Lung (tissue), 12 donors: ENCODE measurements around the gene SCARF2. TPM values are rescaled to one million over a fixed set of nuclear protein-coding genes. Genes with fewer than 3 reads are reported as not detected.
"Not testable (repeated sequence)": the region's sequence is repeated elsewhere in the genome, so short reads cannot be mapped to it uniquely, and the experiment has no call there.

ENCODE experiments used
- ATAC-seq: fragments of 200-7000 bp; cut with Tn5 transposase; one replicate; pipeline ENCODE4 v1.9.1; 2020; ENCODE audit warnings: moderate number of reproducible peaks; ENCODE audit not compliant: insufficient read depth, low FRiP score
- DNase-seq, 3 donors: peaks; one replicate each; pipeline ENCODE4 v3.0.0-alpha.2; 2013 to 2017
- H3K27ac ChIP-seq, 2 donors: one replicate each; pipeline ENCODE4 v1.5.1; 2013; ENCODE audit warnings: mild to moderate bottlenecking in 2 of 2, moderate library complexity in 2 of 2, control low read depth in 1 of 2, inconsistent platforms in 1 of 2, low read depth in 1 of 2, low read length in 1 of 2
- H3K27me3 ChIP-seq, 3 donors: one replicate each; pipeline ENCODE4 v1.5.1; 2013; ENCODE audit warnings: low read length in 2 of 3; ENCODE audit not compliant: control insufficient read depth in 3 of 3, insufficient read depth in 3 of 3
- H3K36me3 ChIP-seq, 4 donors: one replicate each; pipeline ENCODE4 v1.5.1; 2013; ENCODE audit warnings: low read length in 4 of 4, mild to moderate bottlenecking in 1 of 4, moderate library complexity in 1 of 4; ENCODE audit not compliant: control insufficient read depth in 4 of 4, insufficient read depth in 4 of 4
- H3K4me1 ChIP-seq, 5 donors: one replicate each; pipeline ENCODE4 v1.5.1; 2013; ENCODE audit warnings: low read length in 5 of 5, mild to moderate bottlenecking in 2 of 5, moderate library complexity in 1 of 5; ENCODE audit not compliant: control insufficient read depth in 5 of 5, insufficient read depth in 5 of 5
- H3K4me3 ChIP-seq: one replicate; pipeline ENCODE4 v1.5.1; 2013; ENCODE audit warnings: mild to moderate bottlenecking, control low read depth, moderate library complexity
- H3K9ac ChIP-seq, 2 donors: one replicate each; pipeline ENCODE4 v1.5.1; 2013; ENCODE audit warnings: low read length in 2 of 2, control low read depth in 1 of 2; ENCODE audit not compliant: insufficient read depth in 1 of 2
- H3K9me3 ChIP-seq, 4 donors: one replicate each; pipeline ENCODE4 v1.5.1; 2013; ENCODE audit warnings: low read length in 3 of 4, mild to moderate bottlenecking in 1 of 4, moderate library complexity in 1 of 4; ENCODE audit not compliant: control insufficient read depth in 4 of 4, insufficient read depth in 3 of 4
- WGBS, 2 donors: extraction: QIAGEN DNeasy Blood & Tissue Kit; methylation state at CpG; one replicate each; pipeline ENCODE4 v1.1.7; 2013; 5-methylcytosine and 5-hydroxymethylcytosine counted together
- polyA plus RNA-seq, 2 donors: library from polyadenylated mRNA; stranded (reverse); fragments of 200-250 nt; gene quantifications; one replicate each; pipeline ENCODE4 v1.2.1, GENCODE V29; 2013
- total RNA-seq, 2 donors: library from RNA; depleted of rRNA in 1 of 2; stranded (reverse); fragments of >200 nt in 1 of 2; gene quantifications; one replicate each; pipeline ENCODE4 v1.2.1, GENCODE V29; 2014 to 2021
- TF ChIP-seq, protein P1 (sequence below): IDR thresholded peaks from 2 replicates; pipeline ENCODE4 v1.5.1; 2012; ENCODE audit warnings: mild to moderate bottlenecking; ENCODE audit errors: control extremely low read depth, extremely low read depth
- donor health status: control.
- donor health status: control.
- donor health status: Bipolar disorder and iron deficiency.
- donor health status: healthy.
- donor health status: DM: yes; HTN: yes; CAD: no.

The SCARF2 gene
- total and polyA plus RNA-seq, 4 donors = 4.7 to 32.9 (median 16.4) TPM

DNA sequence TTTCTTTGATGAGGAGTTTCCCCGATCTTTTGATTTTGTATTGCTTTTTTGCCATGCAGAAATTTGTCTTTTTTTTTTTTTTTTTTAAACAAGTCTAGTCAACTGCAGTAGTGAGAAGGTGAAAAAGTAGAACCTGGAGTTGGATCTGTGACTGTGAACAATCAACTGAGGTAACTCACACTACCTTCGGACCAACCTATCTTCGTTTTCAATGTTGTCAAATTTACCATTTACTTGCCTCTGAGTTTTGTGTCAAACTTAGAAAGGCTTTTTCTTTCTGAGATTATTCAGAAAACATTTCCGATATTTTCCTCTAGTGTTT, 37.5 kb upstream of the SCARF2 start:
- no peak overlapping the region for H3K27ac ChIP-seq
- DNase-seq (no peak), ATAC-seq (no peak)
- no peak overlapping the region for H3K9ac ChIP-seq
- H3K4me1 ChIP-seq = peaks cover 0 to 2% (median 0%) of the 10 kb centered on the region in 5 donors
- no peaks in the 10 kb centered on the region for H3K27me3 ChIP-seq
- no peaks in the 10 kb centered on the region for H3K9me3 ChIP-seq
- WGBS, 2 donors = 95 to 99% methylated on average over 4 of the region's 4 CpGs
- no peak overlapping the region for H3K4me3 ChIP-seq
- peaks cover 0 to 8% (median 4%) of the 10 kb centered on the region in 4 donors for H3K36me3 ChIP-seq
- TF ChIP-seq, protein P1, sequence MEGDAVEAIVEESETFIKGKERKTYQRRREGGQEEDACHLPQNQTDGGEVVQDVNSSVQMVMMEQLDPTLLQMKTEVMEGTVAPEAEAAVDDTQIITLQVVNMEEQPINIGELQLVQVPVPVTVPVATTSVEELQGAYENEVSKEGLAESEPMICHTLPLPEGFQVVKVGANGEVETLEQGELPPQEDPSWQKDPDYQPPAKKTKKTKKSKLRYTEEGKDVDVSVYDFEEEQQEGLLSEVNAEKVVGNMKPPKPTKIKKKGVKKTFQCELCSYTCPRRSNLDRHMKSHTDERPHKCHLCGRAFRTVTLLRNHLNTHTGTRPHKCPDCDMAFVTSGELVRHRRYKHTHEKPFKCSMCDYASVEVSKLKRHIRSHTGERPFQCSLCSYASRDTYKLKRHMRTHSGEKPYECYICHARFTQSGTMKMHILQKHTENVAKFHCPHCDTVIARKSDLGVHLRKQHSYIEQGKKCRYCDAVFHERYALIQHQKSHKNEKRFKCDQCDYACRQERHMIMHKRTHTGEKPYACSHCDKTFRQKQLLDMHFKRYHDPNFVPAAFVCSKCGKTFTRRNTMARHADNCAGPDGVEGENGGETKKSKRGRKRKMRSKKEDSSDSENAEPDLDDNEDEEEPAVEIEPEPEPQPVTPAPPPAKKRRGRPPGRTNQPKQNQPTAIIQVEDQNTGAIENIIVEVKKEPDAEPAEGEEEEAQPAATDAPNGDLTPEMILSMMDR = no peak

DNA sequence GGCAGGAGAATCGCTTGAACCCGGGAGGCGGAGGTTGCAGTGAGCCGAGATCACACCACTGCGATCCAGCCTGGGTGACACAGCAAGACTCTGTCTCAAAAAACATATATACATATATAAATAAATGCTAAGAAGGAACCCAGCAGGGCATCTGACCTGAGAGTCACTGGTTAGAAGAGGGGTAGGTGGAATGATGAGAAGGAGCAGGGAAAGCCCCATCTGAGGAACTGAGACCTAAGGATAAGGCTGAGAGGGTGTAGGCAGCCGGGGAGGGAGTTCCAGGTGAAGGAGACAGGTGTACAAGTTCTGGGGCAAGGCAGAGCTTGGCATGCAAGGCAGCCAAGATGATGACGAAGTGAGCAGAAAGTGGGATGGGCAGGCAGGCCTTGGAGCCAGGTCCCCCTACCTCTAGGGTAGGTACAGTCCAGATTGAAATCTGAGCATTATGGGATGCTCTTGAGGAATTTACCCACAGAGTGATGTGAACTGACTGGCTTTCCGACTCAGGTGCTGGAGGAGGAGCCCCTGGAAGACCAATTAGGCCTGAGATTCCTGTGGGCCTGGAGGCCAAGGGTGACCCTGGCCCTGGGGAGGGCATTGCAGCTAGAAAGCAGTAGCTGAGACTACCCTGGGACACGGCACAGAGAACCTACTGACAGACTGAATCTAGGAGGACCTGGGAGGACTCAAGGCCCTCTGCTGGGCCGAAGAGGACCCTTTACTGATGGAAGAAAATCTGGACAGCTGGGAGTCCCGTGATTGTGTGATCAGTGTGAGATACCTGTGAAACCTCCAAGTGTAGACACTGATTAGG, 35.2 kb upstream of the SCARF2 start:
- Histone ChIP-seq H3K36me3 (peaks cover 0 to 10% (median 4%) of the 10 kb centered on the region in 4 donors), H3K4me1 (peaks cover 0 to 2% (median 0%) of the 10 kb centered on the region in 5 donors), H3K27ac (no peak overlapping the region), H3K4me3 (no peak overlapping the region), H3K9me3 (no peaks in the 10 kb centered on the region), H3K9ac (no peak overlapping the region), H3K27me3 (no peaks in the 10 kb centered on the region)
- WGBS, 2 donors = 91% methylated on average over 11 of the region's 11 CpGs
- DNase-seq (no peak), ATAC-seq (no peak)
- TF ChIP-seq, protein P1 = no peak

DNA sequence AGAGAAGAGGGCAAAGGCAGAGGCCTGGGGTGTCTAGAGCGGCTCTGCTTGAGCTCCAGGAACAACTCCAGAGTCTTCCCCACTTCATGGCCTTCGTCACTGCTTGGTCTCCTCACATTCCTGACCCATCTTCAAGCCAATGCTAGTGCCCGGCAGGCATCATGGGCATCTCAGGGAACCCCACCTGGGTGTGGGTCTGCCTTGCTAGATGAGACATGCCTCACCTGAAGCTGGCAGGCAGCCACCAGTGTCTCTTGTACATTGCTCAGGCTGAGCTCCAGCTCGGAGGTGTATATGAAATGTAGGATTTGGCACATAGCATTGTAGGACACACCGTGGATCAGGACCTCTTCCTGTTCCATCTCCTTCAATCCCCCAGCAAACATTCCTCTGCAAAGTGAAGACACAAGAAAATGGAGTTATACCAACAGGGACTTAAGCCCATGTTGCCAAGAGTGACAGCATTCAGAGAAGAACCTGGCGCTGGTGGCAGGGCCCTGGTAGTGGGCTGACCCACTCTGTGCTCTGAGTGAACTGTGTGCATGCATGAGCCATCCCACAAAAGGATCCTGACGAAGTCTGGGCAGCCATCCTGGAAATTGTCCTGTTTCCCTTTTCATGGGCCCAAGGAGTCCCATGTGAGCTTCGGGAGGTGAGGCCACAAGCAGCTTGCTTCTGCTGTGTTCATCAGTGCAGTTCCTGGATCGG, 33.7 kb upstream of the SCARF2 start:
- Histone ChIP-seq H3K4me3 (no peak overlapping the region), H3K4me1 (peaks cover 0 to 2% (median 0%) of the 10 kb centered on the region in 5 donors), H3K9me3 (no peaks in the 10 kb centered on the region), H3K27me3 (no peaks in the 10 kb centered on the region), H3K27ac (no peak overlapping the region), H3K9ac (no peak overlapping the region), H3K36me3 (peaks cover 0 to 10% (median 4%) of the 10 kb centered on the region in 4 donors)
- DNase-seq = no peak
- TF ChIP-seq, protein P1 = no peak
- ATAC-seq = no peak
- 95 to 96% methylated on average over 9 of the region's 9 CpGs for WGBS, 2 donors

DNA sequence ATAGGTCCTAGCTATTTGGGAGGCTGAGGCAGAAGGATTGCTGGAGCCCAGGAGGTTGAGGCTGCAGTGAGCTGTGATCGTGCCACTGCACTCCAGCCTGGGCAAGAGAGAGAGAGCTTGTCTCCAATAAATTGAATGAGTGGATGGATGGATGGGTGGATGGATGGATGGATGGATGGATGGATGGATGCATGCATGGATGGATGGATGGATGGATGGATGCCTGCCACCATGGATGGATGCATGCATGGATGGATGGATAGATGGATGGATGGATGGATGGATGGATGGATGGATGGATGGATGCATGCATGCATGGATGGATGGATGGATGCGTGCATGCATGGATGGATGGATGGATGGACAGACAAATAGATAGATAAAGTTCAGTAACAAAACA, 32.9 kb upstream of the SCARF2 start:
- not testable (repeated sequence) for DNase-seq

More for the DNA sequence above, 32.9 kb upstream of the SCARF2 start:
- H3K27me3 ChIP-seq, H3K4me3 ChIP-seq, H3K27ac ChIP-seq, H3K9me3 ChIP-seq, ATAC-seq, H3K9ac ChIP-seq, H3K4me1 ChIP-seq: not testable (repeated sequence)
- 97 to 98% methylated on average over 2 of the region's 2 CpGs for WGBS, 2 donors
- H3K36me3 ChIP-seq = peaks cover 0 to 10% (median 4%) of the 10 kb centered on the region in 4 donors
